Testis (tissue), 2 donors: ENCODE measurements around the gene TTLL12.

Source experiments
- POLR2A ChIP-seq: fragments of 450-650 bp; IDR thresholded peaks from one replicate; pipeline ENCODE4 v1.6.1; 2017; ENCODE audit warnings: antibody characterized with exemption, mild to moderate bottlenecking, moderate library complexity
- TF ChIP-seq, protein P1 (sequence below), 3 experiments: fragments of 450-650 bp in 2 of 3; fragments of 200-600 bp in 1 of 3; sonication (generic) in 1 of 3; IDR thresholded peaks; one replicate each; pipeline ENCODE4 v1.5.1; 2016 to 2019; ENCODE audit warnings: antibody characterized with exemption in 3 of 3, mild to moderate bottlenecking in 2 of 3, moderate library complexity in 1 of 3

DNA sequence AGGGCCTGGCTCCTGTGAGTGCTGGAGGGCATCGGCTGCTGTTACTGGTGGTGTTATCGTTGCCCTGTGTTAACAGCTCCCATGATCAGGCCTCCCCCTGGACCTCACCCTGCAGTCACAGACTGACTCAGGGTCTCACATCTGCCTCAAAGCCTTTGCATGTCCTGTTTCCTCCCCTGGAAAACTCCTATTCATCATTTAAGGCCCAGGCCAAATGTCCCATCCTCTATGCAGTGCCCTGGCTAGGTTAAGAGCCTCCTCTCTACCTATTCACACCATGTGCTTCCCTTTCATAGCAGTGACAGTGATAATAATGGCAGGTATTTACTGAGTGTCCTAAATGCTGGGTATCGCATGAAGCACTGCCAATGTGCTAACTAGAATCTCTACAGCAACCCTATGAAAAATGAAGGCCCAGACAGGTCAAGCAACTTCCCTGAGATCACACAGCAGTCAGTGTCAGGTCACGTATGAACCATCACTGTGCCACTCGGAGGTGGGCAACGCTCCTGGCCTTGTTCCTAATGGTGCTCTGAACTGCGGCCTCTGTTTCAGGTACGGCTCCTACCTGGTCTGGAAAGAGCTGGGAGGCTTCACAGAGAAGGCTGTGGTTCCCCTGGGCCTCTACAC lies 26.3 kb downstream of the TTLL12 start:
- TF ChIP-seq, protein P1, sequence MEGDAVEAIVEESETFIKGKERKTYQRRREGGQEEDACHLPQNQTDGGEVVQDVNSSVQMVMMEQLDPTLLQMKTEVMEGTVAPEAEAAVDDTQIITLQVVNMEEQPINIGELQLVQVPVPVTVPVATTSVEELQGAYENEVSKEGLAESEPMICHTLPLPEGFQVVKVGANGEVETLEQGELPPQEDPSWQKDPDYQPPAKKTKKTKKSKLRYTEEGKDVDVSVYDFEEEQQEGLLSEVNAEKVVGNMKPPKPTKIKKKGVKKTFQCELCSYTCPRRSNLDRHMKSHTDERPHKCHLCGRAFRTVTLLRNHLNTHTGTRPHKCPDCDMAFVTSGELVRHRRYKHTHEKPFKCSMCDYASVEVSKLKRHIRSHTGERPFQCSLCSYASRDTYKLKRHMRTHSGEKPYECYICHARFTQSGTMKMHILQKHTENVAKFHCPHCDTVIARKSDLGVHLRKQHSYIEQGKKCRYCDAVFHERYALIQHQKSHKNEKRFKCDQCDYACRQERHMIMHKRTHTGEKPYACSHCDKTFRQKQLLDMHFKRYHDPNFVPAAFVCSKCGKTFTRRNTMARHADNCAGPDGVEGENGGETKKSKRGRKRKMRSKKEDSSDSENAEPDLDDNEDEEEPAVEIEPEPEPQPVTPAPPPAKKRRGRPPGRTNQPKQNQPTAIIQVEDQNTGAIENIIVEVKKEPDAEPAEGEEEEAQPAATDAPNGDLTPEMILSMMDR (IDR thresholded peaks at IDR 0.05) = no peak
- TF ChIP-seq POLR2A = no peak
